Chondrocyte (in vitro differentiated cells): ENCODE measurements around the gene RNASE12. TPM values are rescaled to one million over a fixed set of nuclear protein-coding genes. Genes with fewer than 3 reads are reported as not detected.
A peak's percentile ranks its signal among the peaks of the same experiment; 100 is the strongest.

ENCODE experiments used
- DNase-seq: peaks from one replicate; pipeline ENCODE4 v3.0.0; 2021; ENCODE audit warnings: mixed read lengths, low spot score
- H3K27ac Mint-ChIP-seq: one replicate; pipeline ENCODE4 v1.8.0; 2021; ENCODE audit warnings: mild to moderate bottlenecking, moderate library complexity, mixed read lengths; ENCODE audit not compliant: unreplicated experiment
- H3K27me3 Mint-ChIP-seq: 2 replicates; pipeline ENCODE4 v1.8.0; 2021; ENCODE audit warnings: low read depth, mixed read lengths
- H3K36me3 Mint-ChIP-seq: 2 replicates; pipeline ENCODE4 v1.8.0; 2021; ENCODE audit warnings: low read depth, mixed read lengths
- H3K4me1 Mint-ChIP-seq: 2 replicates; pipeline ENCODE4 v1.8.0; 2021; ENCODE audit warnings: low read depth, mild to moderate bottlenecking, mixed read lengths
- H3K4me3 Mint-ChIP-seq: one replicate; pipeline ENCODE4 v1.8.0; 2021; ENCODE audit warnings: mild to moderate bottlenecking, moderate library complexity, mixed read lengths; ENCODE audit not compliant: unreplicated experiment
- H3K9me3 Mint-ChIP-seq: 2 replicates; pipeline ENCODE4 v1.8.0; 2021; ENCODE audit warnings: low read depth, mixed read lengths
- CTCF ChIP-seq: fragments of 200-600 bp; sonication (generic); IDR thresholded peaks from 2 replicates; pipeline ENCODE4 v1.5.0; 2021; ENCODE audit warnings: antibody characterized with exemption, mild to moderate bottlenecking, moderate library complexity
- total RNA-seq: library from RNA; stranded (reverse); gene quantifications from 3 replicates; pipeline ENCODE4 v1.2.1, GENCODE V29; 2021

Gene RNASE12
- total RNA-seq, 1 donor from 2014 or later, result not detected

GRCh38 chr14:20617138-20618003, 26.2 kb upstream of the RNASE12 start:
- no peak for TF ChIP-seq CTCF
- Mint-ChIP-seq H3K27ac (peak overlapping the region; percentile 42), H3K9me3 (no peaks in the 10 kb centered on the region), H3K27me3 (peaks cover 6% of the 10 kb centered on the region), H3K4me1 (no peaks in the 10 kb centered on the region), H3K4me3 (no peak overlapping the region), H3K36me3 (no peaks in the 10 kb centered on the region)
- DNase-seq, result no peak

- Mint-ChIP-seq H3K9me3 (no peaks in the 10 kb centered on the region), H3K4me3 (no peak overlapping the region), H3K27me3 (peaks cover 6% of the 10 kb centered on the region), H3K4me1 (no peaks in the 10 kb centered on the region), H3K36me3 (no peaks in the 10 kb centered on the region), H3K27ac (no peak overlapping the region)
- TF ChIP-seq CTCF, result no peak
- DNase-seq, result no peak
Measured at GRCh38 chr14:20615996-20616395, 24.8 kb upstream of the RNASE12 start.

- Mint-ChIP-seq H3K27me3 (peaks cover 6% of the 10 kb centered on the region), H3K27ac (peak overlapping the region; percentile 58), H3K9me3 (no peaks in the 10 kb centered on the region), H3K4me1 (no peaks in the 10 kb centered on the region), H3K4me3 (no peak overlapping the region), H3K36me3 (no peaks in the 10 kb centered on the region)
- no peak for TF ChIP-seq CTCF
- no peak for DNase-seq
Measured at GRCh38 chr14:20614038-20614840, 23.1 kb upstream of the RNASE12 start.

- no peak overlapping the region for H3K4me3 Mint-ChIP-seq
- H3K36me3 Mint-ChIP-seq, result no peaks in the 10 kb centered on the region
- no peak for DNase-seq
- H3K27me3 Mint-ChIP-seq, result no peaks in the 10 kb centered on the region
- peak; percentile 86 for TF ChIP-seq CTCF
- H3K9me3 Mint-ChIP-seq, result no peaks in the 10 kb centered on the region
- no peaks in the 10 kb centered on the region for H3K4me1 Mint-ChIP-seq
- no peak overlapping the region for H3K27ac Mint-ChIP-seq
Measured at GRCh38 chr14:20613094-20614037, 22.2 kb upstream of the RNASE12 start.
